ENCODE measurements around the gene CTXND1. TPM values are rescaled to one million over a fixed set of nuclear protein-coding genes. Genes with fewer than 3 reads are reported as not detected.

Gene CTXND1
- total and polyA plus RNA-seq, 2 experiments from 2014 or later = 0.05 TPM; not detected in 1

DNA sequence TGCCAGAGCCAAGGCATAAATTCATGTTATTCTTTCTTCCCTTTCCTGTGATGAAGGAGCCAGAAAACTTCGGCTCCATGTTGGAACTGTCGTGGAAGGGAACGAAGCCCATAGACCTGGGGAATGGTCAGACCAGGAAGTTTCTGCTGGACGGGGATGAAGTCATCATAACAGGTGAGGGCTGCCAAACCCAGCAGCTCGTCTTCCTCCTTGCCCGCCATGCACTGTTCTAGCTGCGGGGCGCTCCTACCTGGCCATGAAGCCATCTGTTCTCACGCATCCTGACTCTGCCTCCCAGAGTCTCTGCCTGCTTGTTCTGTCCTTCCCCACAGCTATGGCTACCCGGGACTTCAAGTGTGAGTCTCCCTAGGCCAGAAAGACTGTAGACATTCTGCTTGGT lies 71.0 kb downstream of the CTXND1 start:
- Histone ChIP-seq H3K4me3 (no peak overlapping the region), H3K36me3 (ENCODE audit: insufficient read depth) (no peaks in the 10 kb centered on the region; the same call in 1 of the 2 replicates), H3K27me3 (ENCODE audit: insufficient read depth) (no peaks in the 10 kb centered on the region), H3K4me1 (ENCODE audit: insufficient read depth) (no peaks in the 10 kb centered on the region), H3K27ac (ENCODE audit: low read depth) (no peak overlapping the region), H3K9me2 (ENCODE audit: insufficient read depth) (no peaks in the 10 kb centered on the region), H3F3A (replicated peaks; ENCODE audit: low read depth) (no peaks in the 10 kb centered on the region), H3K4me2 (no peak overlapping the region), H2AFZ (no peak overlapping the region), H3K79me2 (replicated peaks; ENCODE audit: insufficient read depth) (no peaks in the 10 kb centered on the region), H4K20me1 (replicated peaks; ENCODE audit: insufficient read depth) (no peaks in the 10 kb centered on the region)
- TF ChIP-seq EZH2phosphoT487 (IDR thresholded peaks at IDR 0.05; ENCODE audit: unreplicated experiment) = no peak
- no peak for TF ChIP-seq EZH2 (IDR thresholded peaks at IDR 0.05; ENCODE audit: low read depth, unreplicated experiment)
- no peak for TF ChIP-seq NANOG (IDR thresholded peaks at IDR 0.05; ENCODE audit: borderline replicate concordance)
- TF ChIP-seq, protein P1, sequence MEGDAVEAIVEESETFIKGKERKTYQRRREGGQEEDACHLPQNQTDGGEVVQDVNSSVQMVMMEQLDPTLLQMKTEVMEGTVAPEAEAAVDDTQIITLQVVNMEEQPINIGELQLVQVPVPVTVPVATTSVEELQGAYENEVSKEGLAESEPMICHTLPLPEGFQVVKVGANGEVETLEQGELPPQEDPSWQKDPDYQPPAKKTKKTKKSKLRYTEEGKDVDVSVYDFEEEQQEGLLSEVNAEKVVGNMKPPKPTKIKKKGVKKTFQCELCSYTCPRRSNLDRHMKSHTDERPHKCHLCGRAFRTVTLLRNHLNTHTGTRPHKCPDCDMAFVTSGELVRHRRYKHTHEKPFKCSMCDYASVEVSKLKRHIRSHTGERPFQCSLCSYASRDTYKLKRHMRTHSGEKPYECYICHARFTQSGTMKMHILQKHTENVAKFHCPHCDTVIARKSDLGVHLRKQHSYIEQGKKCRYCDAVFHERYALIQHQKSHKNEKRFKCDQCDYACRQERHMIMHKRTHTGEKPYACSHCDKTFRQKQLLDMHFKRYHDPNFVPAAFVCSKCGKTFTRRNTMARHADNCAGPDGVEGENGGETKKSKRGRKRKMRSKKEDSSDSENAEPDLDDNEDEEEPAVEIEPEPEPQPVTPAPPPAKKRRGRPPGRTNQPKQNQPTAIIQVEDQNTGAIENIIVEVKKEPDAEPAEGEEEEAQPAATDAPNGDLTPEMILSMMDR (conservative IDR thresholded peaks at IDR 0.05; ENCODE audit: low read depth in 2 of 2) = no peak
- TF ChIP-seq ETS1 (IDR thresholded peaks at IDR 0.05) = no peak
- no peak for DNase-seq (ENCODE audit: low spot score)
- Mint-ChIP-seq H3K27ac (no peak overlapping the region), H3K9me3 (no peaks in the 10 kb centered on the region), H3K27me3 (ENCODE audit: insufficient read depth, low read depth, poor library complexity) (peaks cover 1% of the 10 kb centered on the region), H3K4me3 (no peak overlapping the region), H3K36me3 (ENCODE audit: low read depth) (peaks cover 23% of the 10 kb centered on the region), H3K4me1 (no peaks in the 10 kb centered on the region)
- ATAC-seq = no peak

DNA sequence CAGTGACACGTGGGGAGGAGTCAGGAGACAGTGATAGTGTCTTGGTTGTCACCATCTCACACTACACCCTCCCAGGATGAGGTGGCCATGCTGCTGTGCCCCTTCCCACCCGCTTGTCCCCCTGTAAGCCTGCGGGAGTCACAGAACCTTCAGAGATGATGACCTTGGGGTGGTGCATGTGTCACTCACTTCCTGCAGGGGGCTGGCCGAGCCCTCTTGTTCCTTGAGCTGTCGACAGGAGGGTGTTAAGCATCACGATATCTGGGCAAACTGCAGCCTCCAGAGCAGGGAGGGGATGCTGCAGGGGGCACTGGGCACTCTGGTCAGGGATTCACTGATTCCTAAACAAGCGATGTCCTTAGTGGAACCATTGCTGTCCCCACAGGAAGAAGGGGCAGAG lies 71.5 kb downstream of the CTXND1 start:
- Mint-ChIP-seq H3K4me1 (no peaks in the 10 kb centered on the region), H3K27ac (no peak overlapping the region), H3K36me3 (ENCODE audit: low read depth) (peaks cover 22% of the 10 kb centered on the region), H3K9me3 (no peaks in the 10 kb centered on the region), H3K4me3 (no peak overlapping the region), H3K27me3 (ENCODE audit: insufficient read depth, low read depth, poor library complexity) (peaks cover 1% of the 10 kb centered on the region)
- no peaks in the 10 kb centered on the region for H3K27me3 ChIP-seq (ENCODE audit: insufficient read depth)
- H3K4me2 ChIP-seq = no peak overlapping the region
- no peaks in the 10 kb centered on the region for H3K9me2 ChIP-seq (ENCODE audit: insufficient read depth)
- peak; percentile 65 for ATAC-seq
- no peaks in the 10 kb centered on the region for H3K79me2 ChIP-seq (replicated peaks; ENCODE audit: insufficient read depth)
- no peaks in the 10 kb centered on the region for H3F3A ChIP-seq (replicated peaks; ENCODE audit: low read depth)
- no peak overlapping the region for H2AFZ ChIP-seq
- no peaks in the 10 kb centered on the region; the same call in 1 of the 2 replicates for H3K36me3 ChIP-seq (ENCODE audit: insufficient read depth)
- H3K4me1 ChIP-seq (ENCODE audit: insufficient read depth) = no peaks in the 10 kb centered on the region
- H3K27ac ChIP-seq (ENCODE audit: low read depth) = no peak overlapping the region
- DNase-seq (ENCODE audit: low spot score) = peak; percentile 31
- H3K4me3 ChIP-seq = no peak overlapping the region
- no peaks in the 10 kb centered on the region for H4K20me1 ChIP-seq (replicated peaks; ENCODE audit: insufficient read depth)
- TF ChIP-seq JUNB (IDR thresholded peaks at IDR 0.05; ENCODE audit: unreplicated experiment) (no peak), ZNF462 (CRISPR knock-in tag; IDR thresholded peaks at IDR 0.05) (no peak), CREB1 (CRISPR knock-in tag; IDR thresholded peaks at IDR 0.05; ENCODE audit: low read depth) (no peak), NANOG (IDR thresholded peaks at IDR 0.05; ENCODE audit: borderline replicate concordance) (no peak)
- TF ChIP-seq, protein P1 (conservative IDR thresholded peaks at IDR 0.05; ENCODE audit: low read depth in 2 of 2) = peak; percentile 11 to 30; a peak in 2 of 4 replicates

Measured in GM23338 (cell line).